GM10266 (cell line): ENCODE results near the gene MYO5C.
A peak's percentile ranks its signal among the peaks of the same experiment; 100 is the strongest.

Source experiments
- DNase-seq: peaks from one replicate; pipeline ENCODE4 v3.0.0; 2012; ENCODE audit errors: extremely low spot score
- TF ChIP-seq, protein P1 (sequence below): IDR thresholded peaks from 2 replicates; pipeline ENCODE4 v1.5.1; 2012; ENCODE audit warnings: mild to moderate bottlenecking, low read depth; ENCODE audit not compliant: control insufficient read depth, insufficient read depth; ENCODE audit errors: missing control alignments

MYO5C gene

DNA sequence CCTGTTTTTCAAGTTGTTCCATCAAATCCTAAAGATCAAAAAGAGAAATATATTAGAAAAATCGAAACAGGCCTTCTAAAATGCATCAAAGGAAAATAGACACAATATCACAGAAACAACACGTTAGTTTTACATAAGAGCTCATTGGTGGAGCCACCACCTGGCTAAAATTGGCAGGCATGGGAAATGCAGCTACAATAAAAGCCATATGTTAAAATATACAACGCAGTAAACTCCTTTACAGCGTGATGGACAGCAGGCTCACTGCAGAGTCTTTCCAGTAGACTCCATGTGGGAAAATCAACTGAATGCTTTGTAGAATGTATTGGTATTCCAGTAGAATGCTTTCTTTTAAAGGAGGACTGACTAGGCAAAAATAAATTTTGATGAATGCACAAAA, 40.9 kb upstream of the MYO5C start:
- TF ChIP-seq, protein P1, sequence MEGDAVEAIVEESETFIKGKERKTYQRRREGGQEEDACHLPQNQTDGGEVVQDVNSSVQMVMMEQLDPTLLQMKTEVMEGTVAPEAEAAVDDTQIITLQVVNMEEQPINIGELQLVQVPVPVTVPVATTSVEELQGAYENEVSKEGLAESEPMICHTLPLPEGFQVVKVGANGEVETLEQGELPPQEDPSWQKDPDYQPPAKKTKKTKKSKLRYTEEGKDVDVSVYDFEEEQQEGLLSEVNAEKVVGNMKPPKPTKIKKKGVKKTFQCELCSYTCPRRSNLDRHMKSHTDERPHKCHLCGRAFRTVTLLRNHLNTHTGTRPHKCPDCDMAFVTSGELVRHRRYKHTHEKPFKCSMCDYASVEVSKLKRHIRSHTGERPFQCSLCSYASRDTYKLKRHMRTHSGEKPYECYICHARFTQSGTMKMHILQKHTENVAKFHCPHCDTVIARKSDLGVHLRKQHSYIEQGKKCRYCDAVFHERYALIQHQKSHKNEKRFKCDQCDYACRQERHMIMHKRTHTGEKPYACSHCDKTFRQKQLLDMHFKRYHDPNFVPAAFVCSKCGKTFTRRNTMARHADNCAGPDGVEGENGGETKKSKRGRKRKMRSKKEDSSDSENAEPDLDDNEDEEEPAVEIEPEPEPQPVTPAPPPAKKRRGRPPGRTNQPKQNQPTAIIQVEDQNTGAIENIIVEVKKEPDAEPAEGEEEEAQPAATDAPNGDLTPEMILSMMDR, result no peak
- DNase-seq, result no peak

GRCh38 chr15:52334491-52335160, 39.0 kb upstream of the MYO5C start:
- TF ChIP-seq, protein P1, result no peak
- no peak for DNase-seq

DNA sequence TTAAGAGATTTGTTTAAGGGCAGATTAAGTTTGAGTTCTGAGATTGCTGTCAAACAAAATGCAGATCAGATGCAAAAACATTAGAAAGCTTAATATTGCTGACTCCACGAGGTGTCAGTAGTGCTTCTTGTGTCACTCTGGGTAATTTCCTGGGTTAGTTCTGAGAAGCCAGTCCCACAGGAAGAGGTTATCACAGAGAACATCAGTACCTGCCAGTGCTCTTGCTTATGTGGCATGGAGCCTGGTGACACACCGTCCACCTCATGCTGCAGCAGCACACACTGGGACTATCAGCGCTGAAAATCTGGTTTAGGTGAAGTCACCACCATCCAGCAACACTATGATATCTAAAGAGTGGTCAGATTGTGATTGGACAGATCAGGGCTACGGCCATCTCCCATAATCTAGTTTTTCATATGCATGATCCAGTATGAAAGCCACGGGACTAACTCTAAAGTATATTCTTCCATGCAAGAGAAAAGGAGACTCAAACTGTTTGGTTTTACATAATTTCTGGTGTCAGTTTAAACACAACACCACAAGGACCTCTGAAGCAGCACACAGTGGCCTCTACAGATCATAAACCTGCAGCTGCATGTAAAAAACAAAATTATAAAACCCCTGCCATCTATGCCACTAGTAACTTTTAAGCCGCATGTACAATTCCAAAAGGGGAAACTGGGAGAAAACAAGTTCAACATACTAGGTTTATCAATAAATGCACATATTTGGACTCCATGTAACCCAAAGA, 36.1 kb upstream of the MYO5C start:
- peak; percentile 74 for DNase-seq

DNA sequence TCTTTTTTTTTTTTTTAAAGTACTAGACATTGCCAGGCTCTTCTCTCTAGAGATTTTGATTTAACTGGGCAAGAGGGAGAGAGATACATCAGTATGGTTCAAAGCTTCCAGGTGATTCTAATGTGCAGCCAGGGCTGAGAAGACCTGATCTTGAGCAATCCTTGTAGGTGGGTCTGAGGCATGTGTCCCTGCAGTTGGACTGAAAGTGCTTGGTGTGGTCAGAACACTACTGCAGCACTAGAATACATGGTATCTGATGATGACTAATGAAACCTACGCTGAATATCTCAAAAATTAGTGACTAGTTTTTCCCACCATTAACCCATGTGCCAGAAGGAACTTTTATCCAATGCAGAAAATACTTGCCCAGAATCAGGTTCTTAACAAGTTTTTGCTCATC, 34.4 kb upstream of the MYO5C start:
- TF ChIP-seq, protein P1, result no peak

More for the DNA sequence above, 36.1 kb upstream of the MYO5C start:
- TF ChIP-seq, protein P1, result peak; percentile 67

DNA sequence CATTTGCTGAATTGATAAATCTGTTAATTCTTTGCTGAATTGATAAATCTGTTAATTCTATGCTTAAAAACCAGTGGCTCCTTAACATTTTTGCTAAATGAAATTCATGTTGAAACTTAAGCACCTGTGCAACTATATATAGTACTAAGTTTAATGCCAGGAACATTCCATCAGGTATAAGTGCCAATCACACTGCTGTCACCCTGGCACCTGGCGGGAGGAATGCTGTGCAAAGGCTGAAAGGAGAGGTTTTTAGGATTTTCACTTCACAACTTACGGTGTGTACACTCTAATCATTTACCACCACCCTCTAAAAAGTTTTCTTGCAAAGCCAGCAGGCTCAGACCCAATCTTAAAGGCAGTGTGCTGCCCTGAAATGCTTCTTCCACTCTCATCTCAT, 33.5 kb upstream of the MYO5C start:
- DNase-seq, result no peak
- TF ChIP-seq, protein P1, result no peak

More for the DNA sequence above, 34.4 kb upstream of the MYO5C start:
- DNase-seq, result no peak

- TF ChIP-seq, protein P1, result no peak
- no peak for DNase-seq
These were observed 33.1 kb upstream of the MYO5C start for GRCh38 chr15:52328680-52329079.

DNA sequence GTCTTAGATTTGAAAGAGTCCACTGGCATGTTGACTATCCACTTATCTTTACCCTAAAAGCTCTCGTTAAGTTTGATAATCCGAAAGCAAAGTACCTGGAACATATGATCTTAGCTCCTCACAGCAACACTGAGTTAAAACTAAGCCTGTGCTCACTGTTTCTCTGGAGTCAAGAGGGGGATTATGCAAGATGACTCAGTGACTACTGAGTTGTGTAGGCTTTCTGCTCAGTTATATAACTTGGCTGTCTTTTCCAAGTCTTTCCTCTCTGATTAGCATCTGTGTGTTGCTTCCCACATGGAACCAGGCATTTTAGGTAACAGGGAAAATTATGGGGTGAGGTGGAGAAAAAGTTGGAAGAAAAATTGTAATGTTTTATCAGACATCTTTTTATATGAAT, 31.2 kb upstream of the MYO5C start:
- DNase-seq, result no peak
- TF ChIP-seq, protein P1, result no peak
